ENCODE results near the gene ZNF430.

Gene ZNF430

DNA sequence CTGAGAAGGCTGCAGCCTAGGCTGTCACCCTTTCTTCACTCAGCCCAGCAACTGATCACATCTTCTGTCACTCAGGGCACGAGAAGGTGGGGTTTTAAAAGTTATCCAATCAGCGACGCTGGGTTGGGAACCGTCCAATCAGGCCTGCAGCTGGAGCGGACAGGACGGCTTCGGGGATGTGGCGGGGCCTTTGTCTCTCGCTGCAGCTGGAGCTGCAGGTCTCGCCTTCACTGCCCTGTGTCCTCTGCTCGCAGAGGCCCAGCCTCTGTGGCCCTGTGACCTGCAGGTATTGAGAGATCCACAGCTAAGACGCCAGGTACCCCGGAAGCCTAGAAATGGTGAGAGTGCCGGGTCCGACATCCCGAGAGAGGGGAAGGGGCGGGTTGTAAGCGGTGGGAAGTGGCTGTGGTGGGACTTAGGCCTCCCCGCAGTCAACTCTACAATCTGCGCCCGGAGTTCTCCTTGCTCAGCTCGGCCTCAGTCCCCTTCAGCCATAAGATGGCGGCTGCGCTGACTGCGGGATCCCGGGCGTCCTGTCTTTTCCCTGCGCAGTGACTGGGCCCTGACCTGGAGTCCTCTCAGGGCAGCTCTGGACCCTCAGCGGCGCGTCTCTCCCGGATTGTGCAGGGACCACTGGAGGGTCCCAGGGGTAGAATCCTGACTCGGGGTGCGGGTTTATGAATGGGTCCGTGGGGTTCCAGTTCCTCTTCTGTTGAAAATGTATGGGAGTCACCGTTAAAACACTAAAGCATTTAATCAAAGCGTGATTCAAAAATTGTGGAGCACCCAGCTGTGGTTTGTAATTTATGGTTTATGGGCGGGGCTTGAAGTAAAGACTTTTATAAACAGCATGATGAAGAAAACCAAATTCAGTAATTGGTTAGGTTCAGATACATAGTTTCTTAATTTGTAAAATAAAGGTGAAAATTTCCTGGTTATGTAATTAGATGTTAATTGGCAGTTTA, 61.8 kb downstream of the ZNF430 start, which contains the start of gene ZNF714:
Gene ZNF714, plus strand, starts transcription at position 193 of the 965 bp plus-strand sequence. CDS start 16,066 bp downstream, outside the sequence.
- Histone ChIP-seq H3K27ac (peak within 1 kb of the TSS; percentile 55 to 58), H3K4me3 (peak within 1 kb of the TSS; percentile 60 to 73), H3K4me1 (peaks cover 0 to 7% (median 2%) of the 10 kb centered on the region in 4 donors), H3K9me3 (no peaks in the 10 kb centered on the region), H3K36me3 (no peaks in the 10 kb centered on the region), H3K27me3 (no peaks in the 10 kb centered on the region)
- intact Hi-C loops (cut with DNase I; ENCODE audit: low total_unique reads) = no loop called here
- no peak for TF ChIP-seq CTCF (IDR thresholded peaks at IDR 0.05)
- peak; percentile 90 to 93 for DNase-seq

GRCh38 chr19:21084343-21084742, 63.9 kb downstream of the ZNF430 start:
- no peak for TF ChIP-seq CTCF (IDR thresholded peaks at IDR 0.05)
- H3K9me3 ChIP-seq = no peaks in the 10 kb centered on the region
- H3K27ac ChIP-seq = no peak overlapping the region
- no peaks in the 10 kb centered on the region for H3K27me3 ChIP-seq
- no peak overlapping the region for H3K4me3 ChIP-seq
- peaks cover 0 to 7% (median 2%) of the 10 kb centered on the region in 4 donors for H3K4me1 ChIP-seq
- no peaks in the 10 kb centered on the region for H3K36me3 ChIP-seq
- no peak for DNase-seq
- intact Hi-C loops (cut with DNase I; ENCODE audit: low total_unique reads) = no loop called here

- no peak overlapping the region for H3K4me3 ChIP-seq
- peaks cover 0 to 2% (median 0%) of the 10 kb centered on the region in 4 donors for H3K4me1 ChIP-seq
- DNase-seq = no peak
- no peak overlapping the region for H3K27ac ChIP-seq
- no peaks in the 10 kb centered on the region for H3K36me3 ChIP-seq
- no peak for TF ChIP-seq CTCF (IDR thresholded peaks at IDR 0.05)
- intact Hi-C loops (cut with DNase I; ENCODE audit: low total_unique reads) = no loop called here
- no peaks in the 10 kb centered on the region for H3K9me3 ChIP-seq
- H3K27me3 ChIP-seq = no peaks in the 10 kb centered on the region
Observed at GRCh38 chr19:21087871-21088270, 67.4 kb downstream of the ZNF430 start.

GRCh38 chr19:21092109-21092508, 71.7 kb downstream of the ZNF430 start:
- intact Hi-C loops (cut with DNase I; ENCODE audit: low total_unique reads) = no loop called here
- no peak for TF ChIP-seq CTCF (IDR thresholded peaks at IDR 0.05)
- no peak for DNase-seq

DNA sequence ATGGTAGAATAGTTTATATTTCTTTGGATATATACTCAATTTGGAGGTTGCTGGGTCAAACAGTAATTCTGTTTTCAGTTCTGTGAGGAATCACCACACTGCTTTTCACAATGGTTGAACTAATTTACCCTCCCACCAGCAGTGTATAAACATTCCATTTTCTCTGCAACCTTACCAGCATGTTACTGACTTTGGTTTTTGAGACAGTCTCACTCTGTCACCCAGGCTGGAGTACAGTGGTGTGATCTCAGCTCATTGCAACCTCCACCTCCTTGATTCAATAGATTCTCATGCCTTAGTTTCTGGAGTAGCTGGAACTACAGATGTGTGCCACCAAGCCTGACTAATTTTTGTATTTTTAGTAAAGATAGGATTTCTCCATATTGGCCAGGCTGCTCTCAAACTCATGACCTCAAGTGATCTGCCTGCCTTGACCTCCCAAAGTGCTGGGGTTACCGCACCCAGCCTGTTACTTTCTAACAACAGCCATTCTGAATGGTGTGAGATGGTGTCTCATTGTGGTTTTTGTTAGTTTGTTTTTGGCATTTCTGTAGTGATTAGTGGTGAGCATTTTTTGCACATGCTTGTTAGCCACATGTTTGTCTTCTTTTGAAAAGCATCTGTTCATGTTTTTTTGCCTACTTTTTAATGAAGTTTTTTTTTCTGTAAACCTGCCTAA, 74.0 kb downstream of the ZNF430 start:
- Histone ChIP-seq H3K27me3 (no peaks in the 10 kb centered on the region), H3K27ac (no peak overlapping the region), H3K4me1 (no peaks in the 10 kb centered on the region), H3K4me3 (no peak overlapping the region), H3K36me3 (no peaks in the 10 kb centered on the region), H3K9me3 (no peaks in the 10 kb centered on the region)
- intact Hi-C loops (cut with DNase I; ENCODE audit: low total_unique reads) = no loop called here
- no peak for TF ChIP-seq CTCF (IDR thresholded peaks at IDR 0.05)
- no peak for DNase-seq

More at GRCh38 chr19:21092109-21092508, 71.7 kb downstream of the ZNF430 start:
- H3K4me1 ChIP-seq = no peaks in the 10 kb centered on the region
- H3K9me3 ChIP-seq = no peaks in the 10 kb centered on the region
- no peaks in the 10 kb centered on the region for H3K27me3 ChIP-seq
- H3K27ac ChIP-seq = no peak overlapping the region
- no peak overlapping the region for H3K4me3 ChIP-seq
- no peaks in the 10 kb centered on the region for H3K36me3 ChIP-seq
